Vagina (tissue), 2 donors: ENCODE measurements around the gene INAFM2.

ENCODE experiments used
- POLR2A ChIP-seq, 2 donors: fragments of 450-650 bp; IDR thresholded peaks; one replicate each; pipeline ENCODE4 v1.6.1; 2017; ENCODE audit warnings: antibody characterized with exemption in 2 of 2, mild to moderate bottlenecking in 2 of 2, moderate library complexity in 2 of 2
- TF ChIP-seq, protein P1 (sequence below), 3 experiments: fragments of 450-650 bp in 2 of 3; fragments of 200-600 bp in 1 of 3; sonication (generic) in 1 of 3; IDR thresholded peaks; one replicate each; pipeline ENCODE4 v1.5.1; 2017 to 2019; ENCODE audit warnings: antibody characterized with exemption in 3 of 3, mild to moderate bottlenecking in 2 of 3, moderate library complexity in 2 of 3

DNA sequence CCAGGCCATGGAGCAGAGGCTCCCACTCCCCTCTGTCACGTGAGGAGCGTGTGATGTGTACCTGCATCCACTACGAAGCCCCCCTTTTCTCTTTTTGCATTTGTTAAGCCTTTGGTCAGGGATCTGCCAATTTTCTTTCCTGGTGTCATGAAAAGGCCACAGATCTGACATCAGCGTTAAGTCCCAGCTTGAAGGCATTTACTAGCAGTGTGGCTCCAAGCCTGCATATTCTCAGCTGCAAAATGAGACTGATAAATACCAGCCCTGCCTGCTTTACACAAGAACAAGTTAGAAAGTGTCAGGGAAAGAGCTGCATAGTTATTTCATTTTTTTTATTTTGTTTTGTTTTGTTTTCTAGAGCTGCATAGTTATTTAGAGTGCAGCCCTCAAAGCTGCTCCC lies 38.3 kb upstream of the INAFM2 start:
- TF ChIP-seq, protein P1, sequence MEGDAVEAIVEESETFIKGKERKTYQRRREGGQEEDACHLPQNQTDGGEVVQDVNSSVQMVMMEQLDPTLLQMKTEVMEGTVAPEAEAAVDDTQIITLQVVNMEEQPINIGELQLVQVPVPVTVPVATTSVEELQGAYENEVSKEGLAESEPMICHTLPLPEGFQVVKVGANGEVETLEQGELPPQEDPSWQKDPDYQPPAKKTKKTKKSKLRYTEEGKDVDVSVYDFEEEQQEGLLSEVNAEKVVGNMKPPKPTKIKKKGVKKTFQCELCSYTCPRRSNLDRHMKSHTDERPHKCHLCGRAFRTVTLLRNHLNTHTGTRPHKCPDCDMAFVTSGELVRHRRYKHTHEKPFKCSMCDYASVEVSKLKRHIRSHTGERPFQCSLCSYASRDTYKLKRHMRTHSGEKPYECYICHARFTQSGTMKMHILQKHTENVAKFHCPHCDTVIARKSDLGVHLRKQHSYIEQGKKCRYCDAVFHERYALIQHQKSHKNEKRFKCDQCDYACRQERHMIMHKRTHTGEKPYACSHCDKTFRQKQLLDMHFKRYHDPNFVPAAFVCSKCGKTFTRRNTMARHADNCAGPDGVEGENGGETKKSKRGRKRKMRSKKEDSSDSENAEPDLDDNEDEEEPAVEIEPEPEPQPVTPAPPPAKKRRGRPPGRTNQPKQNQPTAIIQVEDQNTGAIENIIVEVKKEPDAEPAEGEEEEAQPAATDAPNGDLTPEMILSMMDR (IDR thresholded peaks at IDR 0.05): no peak
- TF ChIP-seq POLR2A (IDR thresholded peaks at IDR 0.05): no peak
